Kidney epithelial cell (primary cell): ENCODE results near the gene GFY. TPM values are rescaled to one million over a fixed set of nuclear protein-coding genes. Genes with fewer than 3 reads are reported as not detected.

ENCODE experiments used
- DNase-seq: peaks from one replicate; pipeline ENCODE4 v3.0.0-alpha.2; 2010; ENCODE audit warnings: low read depth
- H3K27me3 ChIP-seq: 2 replicates; pipeline ENCODE4 v1.6.0; 2011; ENCODE audit warnings: low read length; ENCODE audit not compliant: control insufficient read depth, insufficient read depth
- H3K36me3 ChIP-seq: 2 replicates; pipeline ENCODE4 v1.5.1; 2011; ENCODE audit warnings: low read length; ENCODE audit not compliant: control insufficient read depth, insufficient read depth
- H3K4me3 ChIP-seq: 2 replicates; pipeline ENCODE4 v1.5.1; 2011; ENCODE audit warnings: low read depth, mild to moderate bottlenecking, control low read depth, low read length
- CTCF ChIP-seq: IDR thresholded peaks from 2 replicates; pipeline ENCODE4 v1.5.1; 2011; ENCODE audit warnings: mild to moderate bottlenecking, moderate library complexity, low read length, control low read depth, inconsistent platforms; ENCODE audit not compliant: insufficient read depth, poor library complexity, severe bottlenecking
- total RNA-seq: library from RNA; depleted of rRNA; stranded (reverse); fragments of >200 nt; gene quantifications from 2 replicates; pipeline ENCODE4 v1.2.3, GENCODE V29; 2015

Gene GFY
- total RNA-seq, 1 donor from 2014 or later, result not detected

- no peak for DNase-seq
- H3K36me3 ChIP-seq, result no peaks in the 10 kb centered on the region
- TF ChIP-seq CTCF, result no peak
- peaks cover 18% of the 10 kb centered on the region for H3K27me3 ChIP-seq
- H3K4me3 ChIP-seq, result no peak overlapping the region
These were observed 29.4 kb upstream of the GFY start for GRCh38 chr19:49395581-49396407.

- no peak overlapping the region for H3K4me3 ChIP-seq
- TF ChIP-seq CTCF, result no peak
- H3K27me3 ChIP-seq, result peaks cover 12% of the 10 kb centered on the region
These were observed 28.3 kb upstream of the GFY start for GRCh38 chr19:49396738-49397505.

GRCh38 chr19:49398001-49398615, 27.1 kb upstream of the GFY start:
- no peak for TF ChIP-seq CTCF
- DNase-seq, result no peak
- H3K36me3 ChIP-seq, result no peaks in the 10 kb centered on the region
- peaks cover 10% of the 10 kb centered on the region for H3K27me3 ChIP-seq
- H3K4me3 ChIP-seq, result no peak overlapping the region

More at GRCh38 chr19:49396738-49397505, 28.3 kb upstream of the GFY start:
- DNase-seq, result no peak
- H3K36me3 ChIP-seq, result no peaks in the 10 kb centered on the region

- H3K27me3 ChIP-seq, result peaks cover 10% of the 10 kb centered on the region
- no peak for TF ChIP-seq CTCF
- DNase-seq, result no peak
- no peak overlapping the region for H3K4me3 ChIP-seq
- H3K36me3 ChIP-seq, result no peaks in the 10 kb centered on the region
These were observed 26.3 kb upstream of the GFY start for GRCh38 chr19:49398931-49399330.

- Histone ChIP-seq H3K27me3 (peaks cover 8% of the 10 kb centered on the region), H3K4me3 (no peak overlapping the region), H3K36me3 (no peaks in the 10 kb centered on the region)
- no peak for TF ChIP-seq CTCF
- DNase-seq, result no peak
These were observed 25.2 kb upstream of the GFY start for GRCh38 chr19:49400029-49400428.
